Omental fat pad (tissue), 4 donors: ENCODE data around the gene CD1B. TPM values are rescaled to one million over a fixed set of nuclear protein-coding genes. Genes with fewer than 3 reads are reported as not detected.
"Not testable (repeated sequence)": the region's sequence is repeated elsewhere in the genome, so short reads cannot be mapped to it uniquely, and the experiment has no call there.

Source experiments
- ATAC-seq: fragments of 150-250 bp; one replicate; pipeline ENCODE4 v1.9.1; 2016; ENCODE audit warnings: mild to moderate bottlenecking, moderate library complexity; ENCODE audit not compliant: low FRiP score
- DNase-seq: peaks from one replicate; pipeline ENCODE4 v3.0.0-alpha.2; 2019; ENCODE audit warnings: low spot score
- total RNA-seq, 4 donors: library from RNA; depleted of rRNA; stranded (reverse); fragments of >200 nt; gene quantifications; one replicate each; pipeline ENCODE4 v1.1.0, GENCODE V29; 2016
- TF ChIP-seq, protein P1 (sequence below), 3 donors: fragments of 450-650 bp; IDR thresholded peaks; one replicate each; pipeline ENCODE4 v1.5.1; 2016 to 2017; ENCODE audit warnings: antibody characterized with exemption in 3 of 3, mild to moderate bottlenecking in 3 of 3, moderate library complexity in 2 of 3

CD1B gene
- total RNA-seq, 4 donors from 2014 or later = 0.38 TPM; not detected in 3

DNA sequence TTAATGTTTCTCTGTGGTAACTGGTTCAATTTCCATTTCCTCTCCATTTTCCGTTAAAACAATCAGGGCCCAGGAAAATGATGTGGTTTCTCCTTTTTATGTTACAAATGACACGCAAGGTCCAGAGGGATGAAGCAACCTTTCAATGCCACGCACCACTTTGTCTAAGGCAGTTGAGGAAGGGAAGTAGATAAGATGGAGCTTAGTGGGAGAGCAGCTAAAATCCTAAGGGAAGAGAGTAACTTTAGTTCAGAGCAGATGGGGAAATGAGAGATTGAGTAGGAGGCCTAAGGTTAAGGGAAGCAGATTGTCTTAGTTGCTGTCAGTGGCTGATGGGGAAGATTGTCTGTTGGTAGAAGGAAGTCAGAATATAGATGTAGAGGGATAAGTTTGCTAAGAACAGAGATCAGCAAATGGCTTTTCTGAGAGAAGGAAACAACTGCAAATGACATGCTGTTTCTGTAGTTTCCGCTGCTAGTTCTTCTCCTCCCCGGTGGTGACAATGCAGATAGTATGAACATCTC lies 40.9 kb downstream of the CD1B start:
- TF ChIP-seq, protein P1, sequence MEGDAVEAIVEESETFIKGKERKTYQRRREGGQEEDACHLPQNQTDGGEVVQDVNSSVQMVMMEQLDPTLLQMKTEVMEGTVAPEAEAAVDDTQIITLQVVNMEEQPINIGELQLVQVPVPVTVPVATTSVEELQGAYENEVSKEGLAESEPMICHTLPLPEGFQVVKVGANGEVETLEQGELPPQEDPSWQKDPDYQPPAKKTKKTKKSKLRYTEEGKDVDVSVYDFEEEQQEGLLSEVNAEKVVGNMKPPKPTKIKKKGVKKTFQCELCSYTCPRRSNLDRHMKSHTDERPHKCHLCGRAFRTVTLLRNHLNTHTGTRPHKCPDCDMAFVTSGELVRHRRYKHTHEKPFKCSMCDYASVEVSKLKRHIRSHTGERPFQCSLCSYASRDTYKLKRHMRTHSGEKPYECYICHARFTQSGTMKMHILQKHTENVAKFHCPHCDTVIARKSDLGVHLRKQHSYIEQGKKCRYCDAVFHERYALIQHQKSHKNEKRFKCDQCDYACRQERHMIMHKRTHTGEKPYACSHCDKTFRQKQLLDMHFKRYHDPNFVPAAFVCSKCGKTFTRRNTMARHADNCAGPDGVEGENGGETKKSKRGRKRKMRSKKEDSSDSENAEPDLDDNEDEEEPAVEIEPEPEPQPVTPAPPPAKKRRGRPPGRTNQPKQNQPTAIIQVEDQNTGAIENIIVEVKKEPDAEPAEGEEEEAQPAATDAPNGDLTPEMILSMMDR (IDR thresholded peaks at IDR 0.05) = no peak
- ATAC-seq = no peak
- no peak for DNase-seq

DNA sequence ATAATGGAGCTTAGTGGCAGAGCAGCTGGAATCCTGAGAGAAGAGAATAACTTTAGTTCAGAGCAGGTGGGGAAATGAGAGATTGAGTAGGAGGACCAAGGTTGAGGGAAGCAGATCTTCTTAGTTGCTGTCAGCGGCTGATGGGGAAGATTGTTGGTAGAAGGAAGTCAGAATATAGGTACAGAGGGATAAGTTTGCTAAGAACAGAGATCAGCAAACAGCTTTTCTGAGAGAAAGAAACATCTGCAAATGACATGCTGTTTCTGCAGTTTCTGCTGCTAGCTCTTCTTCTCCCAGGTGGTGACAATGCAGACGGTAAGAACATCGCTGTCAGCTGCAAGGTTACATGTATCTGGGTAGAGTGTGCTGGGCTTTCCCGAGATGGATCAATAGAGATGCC lies 41.5 kb downstream of the CD1B start, which contains the start of gene CD1C:
Gene CD1C, plus strand, starts transcription at position 113 of the 400 bp plus-strand sequence. Its CDS starts 142 bp downstream, at position 255.
- TF ChIP-seq, protein P1 (IDR thresholded peaks at IDR 0.05) = no peak
- ATAC-seq (no peak), DNase-seq (no peak)

DNA sequence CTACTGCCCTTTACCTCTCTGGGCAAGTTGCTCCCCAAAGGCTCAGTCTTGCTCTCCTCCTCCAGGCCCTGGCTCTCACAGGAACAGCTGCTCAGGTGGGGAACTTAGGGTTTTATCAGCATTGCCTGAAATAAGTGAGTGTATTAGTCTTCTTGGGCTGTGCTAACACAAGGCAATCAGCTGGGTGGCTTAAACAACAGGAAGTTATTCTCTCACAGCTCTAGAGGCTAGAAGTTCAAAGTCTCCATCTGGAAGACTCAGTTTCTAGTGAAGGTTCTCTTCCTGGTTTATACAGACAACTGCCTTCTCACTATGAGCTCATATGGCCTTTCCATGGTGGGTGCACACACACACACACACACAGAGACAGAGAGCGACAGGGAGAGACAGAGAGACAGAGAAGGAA lies 44.4 kb downstream of the CD1B start:
- TF ChIP-seq, protein P1 (IDR thresholded peaks at IDR 0.05) = no peak
- DNase-seq (no peak), ATAC-seq (no peak)

DNA sequence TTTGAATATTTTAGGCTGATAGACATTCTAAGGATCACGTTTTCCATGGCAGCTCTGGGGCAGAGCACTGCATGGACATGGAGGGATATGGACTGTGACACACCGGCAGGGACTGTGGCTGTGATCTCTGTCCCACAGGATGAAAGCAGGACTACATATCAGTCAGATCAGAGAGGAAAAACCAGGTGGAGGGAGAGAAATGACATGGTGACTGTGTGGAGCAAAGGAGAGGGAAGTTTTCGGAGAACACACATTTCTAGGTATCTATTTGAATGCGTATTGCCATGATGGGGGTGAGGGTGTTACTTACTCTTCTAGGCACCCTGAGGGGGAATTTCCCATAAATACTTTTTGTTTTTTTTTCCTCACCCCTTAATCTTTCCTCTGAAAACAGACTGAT lies 44.8 kb downstream of the CD1B start:
- TF ChIP-seq, protein P1 (IDR thresholded peaks at IDR 0.05) = no peak
- no peak for ATAC-seq
- DNase-seq = no peak

DNA sequence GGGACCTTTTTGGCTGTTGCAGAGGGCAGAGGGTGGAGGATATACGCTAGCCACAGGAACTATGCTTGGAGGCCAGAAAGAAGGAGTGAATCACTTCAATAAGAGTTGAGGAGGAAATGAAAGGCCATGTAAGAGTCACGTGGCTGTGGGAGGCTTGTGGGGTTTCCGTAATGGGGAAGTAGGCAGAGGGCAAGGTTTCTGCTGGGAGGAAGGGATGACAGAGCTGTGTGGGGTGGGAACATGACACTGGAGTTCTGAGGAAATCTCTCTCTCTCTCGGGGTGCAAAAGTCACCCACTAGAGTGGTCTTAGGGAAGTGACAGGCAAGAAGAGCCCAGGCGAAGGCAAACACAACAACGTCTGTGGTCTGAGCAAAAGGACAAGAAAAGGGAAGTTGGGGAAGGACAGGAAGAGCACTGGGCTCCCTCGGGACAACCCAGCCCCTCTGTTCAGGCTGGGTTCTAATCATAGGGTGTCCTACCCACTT lies 45.5 kb downstream of the CD1B start:
- no peak for ATAC-seq
- DNase-seq = no peak
- TF ChIP-seq, protein P1 (IDR thresholded peaks at IDR 0.05) = no peak

DNA sequence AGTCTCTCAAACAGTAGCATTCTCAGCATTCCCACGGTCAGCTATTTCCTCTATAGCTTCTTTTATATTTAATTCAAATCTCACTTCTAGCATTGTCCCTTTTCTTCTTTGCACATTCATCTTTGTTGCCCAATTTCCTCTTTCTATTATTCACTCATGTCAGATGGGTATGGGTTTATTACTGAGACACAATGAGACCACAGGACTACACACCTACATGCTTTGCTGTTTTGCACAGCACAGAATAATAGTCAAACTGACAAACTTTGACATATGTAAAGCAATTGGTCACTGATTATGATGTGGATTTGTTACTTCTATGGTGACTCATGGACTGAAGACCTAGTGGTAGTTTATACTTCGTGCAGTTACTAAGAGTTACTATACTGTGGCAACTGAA lies 47.4 kb downstream of the CD1B start:
- no peak for DNase-seq
- no peak for ATAC-seq
- TF ChIP-seq, protein P1 (IDR thresholded peaks at IDR 0.05) = no peak

DNA sequence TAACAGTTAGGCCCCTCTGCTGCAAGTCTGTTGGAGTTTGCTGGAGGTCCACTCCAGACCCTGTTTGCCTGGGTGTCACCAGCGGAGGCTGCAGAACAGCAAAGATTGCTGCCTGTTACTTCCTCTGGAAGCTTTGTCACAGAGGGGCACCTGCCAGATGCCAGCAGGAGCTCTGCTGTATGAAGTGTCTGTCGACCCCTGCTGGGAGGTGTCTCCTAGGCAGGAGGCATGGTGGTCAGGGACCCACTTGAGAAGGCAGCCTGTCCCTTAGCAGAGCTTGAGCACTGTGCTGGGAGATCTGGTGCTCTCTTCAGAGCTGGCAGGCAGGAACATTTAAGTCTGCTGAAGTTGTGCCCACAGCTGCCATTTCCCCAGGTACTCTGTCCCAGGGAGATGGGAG lies 48.9 kb downstream of the CD1B start:
- ATAC-seq, DNase-seq: not testable (repeated sequence)

Other genes starting within 250 kb of the CD1B start
- 1 to 10 TPM in 3 of 4 donors, under 1 TPM in 1; 0.84 to 3.7 (median 3.1) TPM for gene CD1D, start 150.6 kb downstream of the CD1B start, total RNA-seq
- not detected for gene CD1A, start 77.1 kb downstream of the CD1B start, total RNA-seq
- under 1 TPM in 3 of 4 donors, not detected in 1; 0.74 to 0.96 (median 0.94) TPM for gene CD1C, start 41.6 kb downstream of the CD1B start, total RNA-seq
- gene CD1E, start 22.4 kb upstream of the CD1B start, total RNA-seq = under 1 TPM in 1 of 4 donors, not detected in 3; 0.44 TPM
- gene OR10T2, start 67.9 kb upstream of the CD1B start, total RNA-seq = not detected
- gene OR10K2, start 94.7 kb upstream of the CD1B start, total RNA-seq = not detected
- gene OR10K1, start 130.3 kb upstream of the CD1B start, total RNA-seq = not detected
- not detected for gene OR10R2, start 140.7 kb upstream of the CD1B start, total RNA-seq
- gene OR6Y1, start 222.9 kb upstream of the CD1B start, total RNA-seq = not detected
- gene OR6P1, start 239.0 kb upstream of the CD1B start, total RNA-seq = not detected
- not detected for gene OR10X1, start 248.4 kb upstream of the CD1B start, total RNA-seq